Measurements from ENCODE around the gene KRT17.
"Not testable (repeated sequence)": the region's sequence is repeated elsewhere in the genome, so short reads cannot be mapped to it uniquely, and the experiment has no call there.

KRT17 gene

GRCh38 chr17:41654678-41655607 is 30.6 kb upstream of the KRT17 start:
- DNase-seq (ENCODE audit: extremely low read depth in 1 of 2, low read depth in 1 of 2) = no peak

- no peak for DNase-seq (ENCODE audit: extremely low read depth in 1 of 2, low read depth in 1 of 2)
Observed at GRCh38 chr17:41653892-41654677, 29.7 kb upstream of the KRT17 start.

- DNase-seq (ENCODE audit: extremely low read depth in 1 of 2, low read depth in 1 of 2) = no peak
Observed at GRCh38 chr17:41653421-41653820, 29.0 kb upstream of the KRT17 start.

- DNase-seq (ENCODE audit: extremely low read depth in 1 of 2, low read depth in 1 of 2) = no peak
Observed at GRCh38 chr17:41652461-41652970, 28.1 kb upstream of the KRT17 start.

- no peak for DNase-seq (ENCODE audit: extremely low read depth in 1 of 2, low read depth in 1 of 2)
Observed at GRCh38 chr17:41651625-41652460, 27.5 kb upstream of the KRT17 start.

GRCh38 chr17:41650794-41651624 is 26.6 kb upstream of the KRT17 start:
- no peak for DNase-seq (ENCODE audit: extremely low read depth in 1 of 2, low read depth in 1 of 2)

GRCh38 chr17:41649923-41650519 is 25.6 kb upstream of the KRT17 start:
- DNase-seq (ENCODE audit: extremely low read depth in 1 of 2, low read depth in 1 of 2) = no peak

GRCh38 chr17:41648411-41649195 is 24.2 kb upstream of the KRT17 start:
- peak; percentile 50 to 67 for DNase-seq (ENCODE audit: extremely low read depth in 1 of 2, low read depth in 1 of 2)

- DNase-seq (ENCODE audit: extremely low read depth in 1 of 2, low read depth in 1 of 2) = peak; percentile 72 to 79
Observed at GRCh38 chr17:41647940-41648410, 23.6 kb upstream of the KRT17 start.

GRCh38 chr17:41647038-41647813 is 22.9 kb upstream of the KRT17 start:
- no peak for DNase-seq (ENCODE audit: extremely low read depth in 1 of 2, low read depth in 1 of 2)

- DNase-seq (ENCODE audit: extremely low read depth in 1 of 2, low read depth in 1 of 2) = no peak
Observed at GRCh38 chr17:41642252-41643156, 18.1 kb upstream of the KRT17 start.

- DNase-seq (ENCODE audit: extremely low read depth in 1 of 2, low read depth in 1 of 2) = not testable (repeated sequence)
Observed at GRCh38 chr17:41640596-41640995, 16.2 kb upstream of the KRT17 start.

- DNase-seq (ENCODE audit: extremely low read depth in 1 of 2, low read depth in 1 of 2) = no peak
Observed at GRCh38 chr17:41639492-41640473, 15.4 kb upstream of the KRT17 start.

GRCh38 chr17:41638941-41639340 is 14.6 kb upstream of the KRT17 start:
- DNase-seq (ENCODE audit: extremely low read depth in 1 of 2, low read depth in 1 of 2) = no peak

- no peak for DNase-seq (ENCODE audit: extremely low read depth in 1 of 2, low read depth in 1 of 2)
Observed at GRCh38 chr17:41638194-41638593, 13.8 kb upstream of the KRT17 start.

GRCh38 chr17:41636652-41637051 is 12.3 kb upstream of the KRT17 start:
- no peak for DNase-seq (ENCODE audit: extremely low read depth in 1 of 2, low read depth in 1 of 2)

Measured in stimulated activated CD8-positive, alpha-beta memory T cell treated with anti-CD3 and anti-CD28 coated beads, Interleukin-7, amount 100 ng/mL, for 48 hours (primary cell).